HepG2 (cell line): ENCODE measurements around the gene DRC7. TPM values are rescaled to one million over a fixed set of nuclear protein-coding genes. Genes with fewer than 3 reads are reported as not detected.

Experiments used
- ATF7-NPFF ChIP-seq: sonication (generic); formaldehyde crosslinking; IDR thresholded peaks from 2 replicates; pipeline ENCODE4 v1.8.1; 2023; ENCODE audit warnings: mild to moderate bottlenecking, low read depth, missing genetic modification reagents, moderate library complexity
- CEBPB ChIP-seq: IDR thresholded peaks from 2 replicates; pipeline ENCODE4 v1.6.1; 2011; ENCODE audit warnings: low read depth, low read length, improper control_type of control experiment, borderline replicate concordance
- CHD2 ChIP-seq: IDR thresholded peaks from 2 replicates; pipeline ENCODE4 v1.6.1; 2011; ENCODE audit warnings: low read depth, low read length, improper control_type of control experiment
- HCFC1 ChIP-seq: fragments of 150-350 bp; IDR thresholded peaks from 2 replicates; pipeline ENCODE4 v1.6.1; 2014; ENCODE audit warnings: low read depth, low read length
- ISL2 ChIP-seq: sonication (generic); formaldehyde crosslinking; IDR thresholded peaks from 2 replicates; pipeline ENCODE4 v1.5.0; 2020; ENCODE audit warnings: missing genetic modification reagents
- JARID2 ChIP-seq: sonication (generic); formaldehyde crosslinking; IDR thresholded peaks from 2 replicates; pipeline ENCODE4 v1.8.1; 2023; ENCODE audit warnings: missing genetic modification reagents, inconsistent platforms; ENCODE audit not compliant: insufficient replicate concordance
- NPAS2 ChIP-seq: sonication (generic); formaldehyde crosslinking; IDR thresholded peaks from 2 replicates; pipeline ENCODE4 v1.8.0; 2022; ENCODE audit warnings: mild to moderate bottlenecking, missing genetic modification reagents, borderline replicate concordance
- NR2C2 ChIP-seq: sonication (generic); formaldehyde crosslinking; IDR thresholded peaks from 2 replicates; pipeline ENCODE4 v1.4.0; 2020; ENCODE audit warnings: missing genetic modification reagents, mild to moderate bottlenecking, moderate library complexity, borderline replicate concordance
- NRL ChIP-seq: sonication (generic); formaldehyde crosslinking; IDR thresholded peaks from 2 replicates; pipeline ENCODE4 v1.5.0; 2020; ENCODE audit warnings: missing genetic modification reagents, mild to moderate bottlenecking, moderate library complexity, borderline replicate concordance
- ONECUT2 ChIP-seq: sonication (generic); formaldehyde crosslinking; IDR thresholded peaks from 2 replicates; pipeline ENCODE4 v1.4.0; 2020; ENCODE audit warnings: missing genetic modification reagents
- PITX1 ChIP-seq: sonication (generic); formaldehyde crosslinking; IDR thresholded peaks from 2 replicates; pipeline ENCODE4 v1.5.1; 2020; ENCODE audit warnings: mild to moderate bottlenecking, missing genetic modification reagents
- SIX4 ChIP-seq: sonication (generic); formaldehyde crosslinking; IDR thresholded peaks from 2 replicates; pipeline ENCODE4 v1.4.0; 2020; ENCODE audit warnings: missing genetic modification reagents
- ZFYVE20 ChIP-seq: sonication (generic); formaldehyde crosslinking; IDR thresholded peaks from 2 replicates; pipeline ENCODE4 v1.8.0; 2023; ENCODE audit warnings: low read depth, mild to moderate bottlenecking, moderate library complexity, missing genetic modification reagents, borderline replicate concordance
- ZNF224 ChIP-seq: sonication (generic); formaldehyde crosslinking; IDR thresholded peaks from 2 replicates; pipeline ENCODE4 v1.5.0; 2020; ENCODE audit warnings: mild to moderate bottlenecking, missing genetic modification reagents
- ZNF296 ChIP-seq: sonication (generic); formaldehyde crosslinking; conservative IDR thresholded peaks from 2 replicates; pipeline ENCODE4 v1.5.0; 2020; ENCODE audit warnings: mild to moderate bottlenecking, missing genetic modification reagents
- ZNF607 ChIP-seq: sonication (generic); formaldehyde crosslinking; IDR thresholded peaks from 2 replicates; pipeline ENCODE4 v1.5.1; 2020; ENCODE audit warnings: missing genetic modification reagents, mild to moderate bottlenecking, borderline replicate concordance
- ZNF790 ChIP-seq: sonication (generic); formaldehyde crosslinking; IDR thresholded peaks from 2 replicates; pipeline ENCODE4 v1.8.0; 2022; ENCODE audit warnings: missing genetic modification reagents, mild to moderate bottlenecking, borderline replicate concordance
- polyA plus RNA-seq, 8 experiments: library from polyadenylated mRNA; depleted of rRNA in 3 of 8; stranded (reverse) in 7 of 8; unstranded in 1 of 8; fragments of >200 nt; fragmentation: Illumina TruSeq in 4 of 8; extraction: Trizol in 4 of 8; gene quantifications; 2 replicates each; pipeline versions ENCODE4 v1.2.1 to v1.2.3, GENCODE V29; 2011 to 2016; ENCODE audit warnings: low read depth in 4 of 8, missing spikeins in 1 of 8, mixed read lengths in 1 of 8; ENCODE audit not compliant: insufficient read depth in 1 of 8
- total RNA-seq, 5 experiments: library from RNA; depleted of rRNA; stranded (reverse); fragments of >200 nt; fragmentation: Illumina TruSeq; extraction: Trizol; gene quantifications; 2 replicates each; pipeline ENCODE4 v1.2.3, GENCODE V29; 2016; ENCODE audit warnings: low read depth in 1 of 5
- TF ChIP-seq, protein P1 (sequence below): sonication (generic); formaldehyde crosslinking; IDR thresholded peaks from 2 replicates; pipeline ENCODE4 v1.4.0; 2020; ENCODE audit warnings: missing genetic modification reagents, borderline replicate concordance
- TF ChIP-seq, protein P2 (sequence below): sonication (generic); formaldehyde crosslinking; IDR thresholded peaks from 2 replicates; pipeline ENCODE4 v1.5.1; 2020; ENCODE audit warnings: missing genetic modification reagents, mild to moderate bottlenecking, borderline replicate concordance
- TF ChIP-seq, protein P3 (sequence below): IDR thresholded peaks from 2 replicates; pipeline ENCODE4 v1.6.1; 2016; ENCODE audit warnings: low read depth, borderline replicate concordance
- TF ChIP-seq, protein P4 (sequence below): sonication (generic); formaldehyde crosslinking; IDR thresholded peaks from 2 replicates; pipeline ENCODE4 v1.4.0; 2020; ENCODE audit warnings: missing genetic modification reagents
- TF ChIP-seq, protein P5 (sequence below): sonication (generic); formaldehyde crosslinking; IDR thresholded peaks from 2 replicates; pipeline ENCODE4 v1.5.1; 2020; ENCODE audit warnings: mild to moderate bottlenecking, missing genetic modification reagents, borderline replicate concordance

DRC7 gene
- total and polyA plus RNA-seq, 2 of the 13 experiments (the other 11 are each of a cell fraction or from before 2014, with no cell fraction given), result 2.7 to 3.4 TPM

DNA sequence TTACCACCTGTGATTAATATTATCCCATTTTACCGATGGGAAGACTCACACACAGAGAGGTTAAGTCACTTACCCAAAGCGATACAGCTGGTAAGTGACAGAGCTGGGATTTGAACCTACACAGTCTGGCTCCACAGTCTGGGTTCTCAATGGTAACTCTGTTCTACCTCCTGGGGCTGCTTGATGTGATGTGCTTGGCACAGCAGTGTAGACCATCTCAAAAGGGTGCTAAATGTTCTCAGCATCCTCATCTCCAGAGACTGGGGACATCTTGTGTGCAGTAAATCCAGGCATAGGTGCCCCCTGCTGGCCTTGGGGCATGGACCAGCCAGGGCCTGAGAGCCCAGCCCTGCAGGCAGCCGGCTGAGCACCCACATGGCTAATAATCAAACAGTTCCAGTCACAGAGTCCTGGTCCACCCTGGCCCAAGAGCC is 25.6 kb downstream of the DRC7 start (continued):
- TF ChIP-seq, protein P1, sequence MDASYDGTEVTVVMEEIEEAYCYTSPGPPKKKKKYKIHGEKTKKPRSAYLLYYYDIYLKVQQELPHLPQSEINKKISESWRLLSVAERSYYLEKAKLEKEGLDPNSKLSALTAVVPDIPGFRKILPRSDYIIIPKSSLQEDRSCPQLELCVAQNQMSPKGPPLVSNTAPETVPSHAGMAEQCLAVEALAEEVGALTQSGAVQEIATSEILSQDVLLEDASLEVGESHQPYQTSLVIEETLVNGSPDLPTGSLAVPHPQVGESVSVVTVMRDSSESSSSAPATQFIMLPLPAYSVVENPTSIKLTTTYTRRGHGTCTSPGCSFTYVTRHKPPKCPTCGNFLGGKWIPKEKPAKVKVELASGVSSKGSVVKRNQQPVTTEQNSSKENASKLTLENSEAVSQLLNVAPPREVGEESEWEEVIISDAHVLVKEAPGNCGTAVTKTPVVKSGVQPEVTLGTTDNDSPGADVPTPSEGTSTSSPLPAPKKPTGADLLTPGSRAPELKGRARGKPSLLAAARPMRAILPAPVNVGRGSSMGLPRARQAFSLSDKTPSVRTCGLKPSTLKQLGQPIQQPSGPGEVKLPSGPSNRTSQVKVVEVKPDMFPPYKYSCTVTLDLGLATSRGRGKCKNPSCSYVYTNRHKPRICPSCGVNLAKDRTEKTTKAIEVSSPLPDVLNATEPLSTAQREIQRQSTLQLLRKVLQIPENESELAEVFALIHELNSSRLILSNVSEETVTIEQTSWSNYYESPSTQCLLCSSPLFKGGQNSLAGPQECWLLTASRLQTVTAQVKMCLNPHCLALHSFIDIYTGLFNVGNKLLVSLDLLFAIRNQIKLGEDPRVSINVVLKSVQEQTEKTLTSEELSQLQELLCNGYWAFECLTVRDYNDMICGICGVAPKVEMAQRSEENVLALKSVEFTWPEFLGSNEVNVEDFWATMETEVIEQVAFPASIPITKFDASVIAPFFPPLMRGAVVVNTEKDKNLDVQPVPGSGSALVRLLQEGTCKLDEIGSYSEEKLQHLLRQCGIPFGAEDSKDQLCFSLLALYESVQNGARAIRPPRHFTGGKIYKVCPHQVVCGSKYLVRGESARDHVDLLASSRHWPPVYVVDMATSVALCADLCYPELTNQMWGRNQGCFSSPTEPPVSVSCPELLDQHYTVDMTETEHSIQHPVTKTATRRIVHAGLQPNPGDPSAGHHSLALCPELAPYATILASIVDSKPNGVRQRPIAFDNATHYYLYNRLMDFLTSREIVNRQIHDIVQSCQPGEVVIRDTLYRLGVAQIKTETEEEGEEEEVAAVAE, result no peak
- TF ChIP-seq ZNF607 (CRISPR knock-in tag) (no peak), ZFYVE20 (CRISPR knock-in tag) (no peak), PITX1 (CRISPR knock-in tag) (peak; percentile 54; the same call in 1 of the 2 replicates), SIX4 (CRISPR knock-in tag) (no peak), ZNF296 (CRISPR knock-in tag) (no peak), ISL2 (CRISPR knock-in tag) (no peak), NR2C2 (CRISPR knock-in tag) (no peak), ATF7-NPFF (CRISPR knock-in tag) (no peak), ONECUT2 (CRISPR knock-in tag) (no peak), NPAS2 (no peak), ZNF224 (CRISPR knock-in tag) (no peak), HCFC1 (no peak), JARID2 (no peak), NRL (CRISPR knock-in tag) (no peak), CEBPB (no peak), CHD2 (no peak), ZNF790 (CRISPR knock-in tag) (no peak)
- TF ChIP-seq, protein P2, sequence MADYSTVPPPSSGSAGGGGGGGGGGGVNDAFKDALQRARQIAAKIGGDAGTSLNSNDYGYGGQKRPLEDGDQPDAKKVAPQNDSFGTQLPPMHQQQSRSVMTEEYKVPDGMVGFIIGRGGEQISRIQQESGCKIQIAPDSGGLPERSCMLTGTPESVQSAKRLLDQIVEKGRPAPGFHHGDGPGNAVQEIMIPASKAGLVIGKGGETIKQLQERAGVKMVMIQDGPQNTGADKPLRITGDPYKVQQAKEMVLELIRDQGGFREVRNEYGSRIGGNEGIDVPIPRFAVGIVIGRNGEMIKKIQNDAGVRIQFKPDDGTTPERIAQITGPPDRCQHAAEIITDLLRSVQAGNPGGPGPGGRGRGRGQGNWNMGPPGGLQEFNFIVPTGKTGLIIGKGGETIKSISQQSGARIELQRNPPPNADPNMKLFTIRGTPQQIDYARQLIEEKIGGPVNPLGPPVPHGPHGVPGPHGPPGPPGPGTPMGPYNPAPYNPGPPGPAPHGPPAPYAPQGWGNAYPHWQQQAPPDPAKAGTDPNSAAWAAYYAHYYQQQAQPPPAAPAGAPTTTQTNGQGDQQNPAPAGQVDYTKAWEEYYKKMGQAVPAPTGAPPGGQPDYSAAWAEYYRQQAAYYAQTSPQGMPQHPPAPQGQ (CRISPR knock-in tag), result no peak
- TF ChIP-seq, protein P3, sequence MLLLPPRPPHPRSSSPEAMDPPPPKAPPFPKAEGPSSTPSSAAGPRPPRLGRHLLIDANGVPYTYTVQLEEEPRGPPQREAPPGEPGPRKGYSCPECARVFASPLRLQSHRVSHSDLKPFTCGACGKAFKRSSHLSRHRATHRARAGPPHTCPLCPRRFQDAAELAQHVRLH (CRISPR knock-in tag), result peak; percentile 89
- TF ChIP-seq, protein P4, sequence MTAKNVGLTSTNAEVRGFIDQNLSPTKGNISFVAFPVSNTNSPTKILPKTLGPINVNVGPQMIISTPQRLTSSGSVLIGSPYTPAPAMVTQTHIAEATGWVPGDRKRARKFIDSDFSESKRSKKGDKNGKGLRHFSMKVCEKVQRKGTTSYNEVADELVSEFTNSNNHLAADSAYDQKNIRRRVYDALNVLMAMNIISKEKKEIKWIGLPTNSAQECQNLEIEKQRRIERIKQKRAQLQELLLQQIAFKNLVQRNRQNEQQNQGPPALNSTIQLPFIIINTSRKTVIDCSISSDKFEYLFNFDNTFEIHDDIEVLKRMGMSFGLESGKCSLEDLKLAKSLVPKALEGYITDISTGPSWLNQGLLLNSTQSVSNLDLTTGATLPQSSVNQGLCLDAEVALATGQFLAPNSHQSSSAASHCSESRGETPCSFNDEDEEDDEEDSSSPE (CRISPR knock-in tag), result no peak
- TF ChIP-seq, protein P5, sequence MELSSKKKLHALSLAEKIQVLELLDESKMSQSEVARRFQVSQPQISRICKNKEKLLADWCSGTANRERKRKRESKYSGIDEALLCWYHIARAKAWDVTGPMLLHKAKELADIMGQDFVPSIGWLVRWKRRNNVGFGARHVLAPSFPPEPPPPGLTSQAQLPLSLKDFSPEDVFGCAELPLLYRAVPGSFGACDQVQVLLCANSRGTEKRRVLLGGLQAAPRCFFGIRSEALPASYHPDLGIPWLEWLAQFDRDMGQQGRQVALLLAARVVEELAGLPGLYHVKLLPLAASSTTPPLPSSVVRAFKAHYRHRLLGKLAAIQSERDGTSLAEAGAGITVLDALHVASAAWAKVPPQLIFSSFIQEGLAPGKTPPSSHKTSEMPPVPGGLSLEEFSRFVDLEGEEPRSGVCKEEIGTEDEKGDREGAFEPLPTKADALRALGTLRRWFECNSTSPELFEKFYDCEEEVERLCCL (CRISPR knock-in tag), result no peak
